Stimulated activated CD4-positive, alpha-beta T cell treated with anti-CD3 and anti-CD28 coated beads, Interleukin-1b, Interleukin-23, amount 100 ng/mL, for 48 hours (primary cell): ENCODE data around the gene KRTAP19-8.

Experiments
- DNase-seq: peaks from one replicate; pipeline ENCODE4 v3.0.0-alpha.2; 2020

KRTAP19-8 gene, protein sequence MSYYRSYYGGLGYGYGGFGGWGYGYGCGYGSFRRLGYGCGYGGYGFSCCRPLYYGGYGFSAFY

GRCh38 chr21:31038376-31038775 lies at the start of gene KRTAP19-8:
Gene KRTAP19-8, minus strand, starts transcription at chr21:31038476. Its CDS starts 33 bp downstream, at chr21:31038443.
- no peak for DNase-seq

GRCh38 chr21:31087639-31088473 lies 49.6 kb upstream of the KRTAP19-8 start:
- DNase-seq, result no peak

DNA sequence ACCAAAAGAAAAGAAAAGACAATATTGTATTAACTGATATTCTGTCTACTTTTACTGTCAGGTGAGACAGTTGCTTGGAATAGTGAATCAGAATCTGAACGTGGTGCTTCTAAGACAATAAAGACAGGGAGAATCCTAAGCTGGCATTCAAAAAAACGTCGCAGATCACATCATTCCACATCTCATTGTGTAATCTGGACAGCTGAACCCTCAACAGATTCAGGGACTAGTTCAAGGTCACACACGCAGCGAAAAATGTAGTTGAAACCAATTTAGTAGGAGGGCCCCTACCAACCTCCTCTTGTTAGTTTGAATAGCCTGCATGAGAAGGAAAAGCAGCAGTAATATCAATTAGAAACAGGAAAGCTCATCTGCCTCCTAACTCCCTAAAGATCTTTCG lies 46.4 kb upstream of the KRTAP19-8 start:
- DNase-seq, result no peak

DNA sequence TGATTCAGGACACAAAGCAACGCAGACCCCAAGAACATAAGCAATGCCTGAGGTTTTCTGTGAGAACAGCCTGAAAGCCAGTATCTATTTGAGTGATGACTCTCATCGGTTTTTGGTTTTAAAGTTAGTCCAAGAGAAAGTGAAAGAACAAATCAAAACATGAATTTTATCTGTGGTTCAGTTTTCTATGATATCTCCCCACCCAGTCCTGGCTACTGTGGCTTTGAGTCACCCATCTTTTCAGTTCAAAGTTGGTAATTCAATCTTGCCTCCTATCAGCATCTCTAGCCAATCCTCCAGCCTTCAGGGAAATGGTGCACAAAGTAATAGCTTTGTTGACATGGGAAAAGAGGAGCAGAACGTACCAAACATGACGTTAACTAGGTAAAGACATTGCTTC lies 40.5 kb upstream of the KRTAP19-8 start:
- DNase-seq, result no peak

DNA sequence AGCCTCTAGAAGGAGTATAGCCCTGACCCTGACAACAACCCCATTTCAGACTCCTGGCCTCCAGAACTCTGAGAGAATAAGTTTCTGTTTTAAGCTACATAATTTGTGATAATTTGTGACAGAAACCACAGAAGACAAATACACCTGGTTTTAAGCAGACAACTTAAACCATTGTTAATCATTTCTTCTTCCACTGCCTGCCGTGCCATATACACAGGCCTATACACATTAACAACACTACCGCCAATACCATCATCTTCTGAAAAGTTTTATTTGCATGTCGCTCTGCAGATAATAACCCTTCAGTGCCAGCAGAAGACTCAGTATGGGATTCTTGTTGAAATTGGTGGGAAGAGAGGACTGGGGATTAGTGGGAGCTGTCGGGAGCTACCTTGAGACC lies 39.9 kb upstream of the KRTAP19-8 start:
- no peak for DNase-seq

- no peak for DNase-seq
Measured at GRCh38 chr21:31075848-31076247, 37.6 kb upstream of the KRTAP19-8 start.

- no peak for DNase-seq
Measured at GRCh38 chr21:31072533-31072932, 34.3 kb upstream of the KRTAP19-8 start.

GRCh38 chr21:31064803-31065202 lies 26.5 kb upstream of the KRTAP19-8 start:
- no peak for DNase-seq

GRCh38 chr21:31052489-31053142 lies 14.3 kb upstream of the KRTAP19-8 start:
- no peak for DNase-seq

DNA sequence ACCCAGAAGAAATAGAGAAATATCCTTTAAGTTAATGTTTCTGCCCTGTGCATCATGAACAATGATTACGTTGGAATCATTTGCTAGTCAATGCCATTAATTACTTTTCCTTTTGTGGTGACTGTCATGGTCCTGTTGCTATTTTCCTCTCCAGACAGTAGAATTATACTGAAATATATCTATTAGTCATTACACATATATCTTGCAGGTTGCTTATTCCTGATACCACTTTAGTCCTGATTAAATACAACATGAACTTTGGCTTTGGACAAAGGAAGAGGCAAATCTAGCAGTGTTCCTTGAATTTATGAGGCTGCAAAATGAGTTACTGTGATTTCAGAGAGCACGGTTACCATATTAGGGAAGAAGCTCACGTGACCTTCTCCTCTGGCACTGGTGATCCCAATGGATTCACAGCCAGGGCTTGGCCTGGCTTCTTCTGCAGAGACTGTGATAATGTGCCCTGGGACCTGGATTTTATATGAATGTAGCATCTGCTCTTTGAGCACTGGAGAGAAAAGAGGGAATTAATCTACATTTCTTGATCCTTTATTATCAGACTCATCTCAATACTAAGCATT lies 12.4 kb upstream of the KRTAP19-8 start:
- DNase-seq, result no peak

- DNase-seq, result no peak
Measured at GRCh38 chr21:31045841-31046240, 7.6 kb upstream of the KRTAP19-8 start.

GRCh38 chr21:31043471-31043870 lies 5.2 kb upstream of the KRTAP19-8 start:
- DNase-seq, result no peak

DNA sequence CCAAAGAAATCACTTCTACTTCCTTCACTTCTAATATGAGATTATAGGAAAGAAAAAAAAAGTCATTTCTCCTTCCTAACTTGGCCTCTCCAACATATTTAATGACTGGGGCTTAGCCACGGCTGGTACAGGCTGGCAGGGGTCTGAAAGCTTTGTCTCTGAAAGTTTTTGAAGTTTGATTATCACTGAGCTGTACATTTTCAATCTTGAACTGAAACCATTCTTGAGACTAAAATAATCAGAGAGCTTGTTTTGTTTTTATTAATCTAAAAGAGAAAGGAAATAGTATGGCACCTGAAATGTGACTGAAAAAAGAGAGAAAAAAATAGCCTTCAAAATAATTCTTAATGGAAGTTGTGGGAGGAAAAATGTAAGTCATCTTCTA lies 3.8 kb upstream of the KRTAP19-8 start:
- DNase-seq, result no peak

- DNase-seq, result no peak
Measured at GRCh38 chr21:31041295-31042079, 3.2 kb upstream of the KRTAP19-8 start.

- DNase-seq, result no peak
Measured at GRCh38 chr21:31034378-31034777, 3.9 kb downstream of the KRTAP19-8 start.

DNA sequence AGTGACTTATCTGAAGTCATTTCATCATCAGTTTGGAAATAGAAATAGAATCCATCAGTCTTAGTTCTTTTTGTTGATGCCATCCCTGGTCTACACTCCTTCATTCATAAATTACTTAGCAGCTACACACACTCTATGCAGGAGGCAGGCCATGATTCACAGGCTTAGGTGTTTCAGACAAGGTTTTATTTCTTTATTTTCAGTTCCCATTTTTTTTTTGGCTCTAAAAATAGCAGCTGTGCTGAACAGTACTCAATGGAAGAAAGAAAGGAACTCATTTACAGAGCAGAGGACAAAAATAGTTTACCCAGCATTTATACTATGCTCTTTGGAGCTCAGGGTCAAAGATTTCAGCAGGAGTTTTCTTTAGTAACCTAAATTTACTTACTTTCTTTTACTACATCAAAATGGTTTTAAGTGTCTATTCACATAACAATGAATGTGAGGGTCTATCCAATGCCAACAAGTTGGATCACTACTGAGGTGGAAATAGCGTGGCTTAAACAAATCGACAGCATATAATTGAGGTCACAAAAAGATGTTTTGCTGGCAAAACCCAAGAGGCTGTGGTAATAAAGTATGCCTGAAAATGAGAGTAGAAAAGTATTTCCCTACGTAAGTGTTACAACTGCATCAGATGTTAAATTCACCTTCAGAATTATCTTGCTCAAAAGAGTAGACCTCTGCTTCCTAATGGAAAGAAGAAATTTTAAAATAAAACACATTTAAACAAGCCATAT lies 7.7 kb downstream of the KRTAP19-8 start:
- DNase-seq, result no peak

DNA sequence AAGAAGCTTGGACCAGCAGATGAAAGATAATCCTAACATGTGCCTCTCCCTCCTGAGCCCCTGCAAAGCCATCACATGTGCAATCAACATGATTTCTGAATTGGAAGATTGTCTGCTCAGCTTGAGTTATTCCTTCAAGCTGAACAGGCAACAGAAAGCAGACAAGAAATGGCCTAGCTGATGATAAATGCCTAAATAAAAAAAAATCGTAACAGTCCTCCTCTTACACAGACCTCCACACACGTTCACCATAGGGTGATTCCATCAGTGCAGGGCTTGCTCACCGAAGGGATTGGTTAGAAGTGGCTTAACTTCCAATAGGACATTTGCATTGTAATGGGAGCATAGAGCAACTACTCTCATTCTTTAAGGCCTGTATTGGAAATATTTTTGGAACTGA lies 14.6 kb downstream of the KRTAP19-8 start:
- no peak for DNase-seq

DNA sequence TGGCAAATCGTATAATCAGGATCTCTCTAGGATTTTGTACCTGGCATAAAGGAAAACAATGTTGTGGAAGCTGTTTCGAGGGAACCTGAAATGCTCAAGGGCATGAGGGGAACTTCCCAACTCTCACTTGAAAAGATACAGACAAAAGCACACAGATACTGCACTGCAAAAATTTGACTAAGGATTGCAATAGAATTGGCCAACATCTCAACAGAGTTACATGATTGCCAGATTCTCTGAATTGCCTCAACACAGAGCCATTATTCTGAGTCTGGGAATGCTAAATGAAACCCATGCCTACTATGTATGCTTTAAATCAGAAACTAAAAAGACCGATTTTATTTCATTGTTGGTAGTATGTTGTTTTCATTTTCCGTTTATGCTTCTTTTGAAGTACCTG lies 16.0 kb downstream of the KRTAP19-8 start:
- no peak for DNase-seq

DNA sequence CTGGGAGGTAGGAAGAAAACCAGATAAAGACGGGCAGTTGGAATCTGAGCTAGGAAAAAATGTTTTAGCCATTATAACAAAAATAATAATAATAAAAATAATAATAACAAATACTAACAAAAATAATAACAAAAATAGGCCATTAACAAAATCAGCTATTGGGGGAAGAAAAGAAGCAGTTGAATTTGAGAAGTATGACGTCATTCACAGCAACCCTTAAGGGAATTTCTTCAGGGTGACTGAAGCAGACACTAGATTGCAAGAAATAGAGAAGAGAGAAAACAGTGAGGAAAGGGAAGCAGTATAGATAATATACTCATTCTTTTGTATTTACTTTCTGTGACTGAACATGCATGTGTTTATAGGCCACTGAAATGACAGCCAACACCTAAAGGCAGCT lies 20.0 kb downstream of the KRTAP19-8 start:
- DNase-seq, result no peak

DNA sequence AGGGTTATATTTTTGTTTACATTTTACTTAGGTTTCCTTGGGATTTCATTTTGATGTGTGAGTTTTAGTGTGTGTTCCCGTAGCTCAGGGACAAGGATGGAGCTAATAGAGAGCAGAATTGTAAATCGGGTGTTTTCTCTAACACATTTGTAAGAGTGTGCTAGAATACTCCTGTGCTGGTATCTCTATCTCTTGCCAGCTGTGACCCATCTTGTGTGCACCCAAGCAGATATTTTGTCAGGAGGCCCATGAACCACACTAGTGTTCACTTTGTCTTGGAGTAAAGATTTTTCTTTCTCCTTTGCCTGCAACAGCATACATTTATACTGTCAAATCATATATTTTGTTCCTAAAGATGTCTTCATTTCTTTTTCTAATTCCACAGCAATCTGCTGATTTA lies 23.4 kb downstream of the KRTAP19-8 start:
- no peak for DNase-seq

DNA sequence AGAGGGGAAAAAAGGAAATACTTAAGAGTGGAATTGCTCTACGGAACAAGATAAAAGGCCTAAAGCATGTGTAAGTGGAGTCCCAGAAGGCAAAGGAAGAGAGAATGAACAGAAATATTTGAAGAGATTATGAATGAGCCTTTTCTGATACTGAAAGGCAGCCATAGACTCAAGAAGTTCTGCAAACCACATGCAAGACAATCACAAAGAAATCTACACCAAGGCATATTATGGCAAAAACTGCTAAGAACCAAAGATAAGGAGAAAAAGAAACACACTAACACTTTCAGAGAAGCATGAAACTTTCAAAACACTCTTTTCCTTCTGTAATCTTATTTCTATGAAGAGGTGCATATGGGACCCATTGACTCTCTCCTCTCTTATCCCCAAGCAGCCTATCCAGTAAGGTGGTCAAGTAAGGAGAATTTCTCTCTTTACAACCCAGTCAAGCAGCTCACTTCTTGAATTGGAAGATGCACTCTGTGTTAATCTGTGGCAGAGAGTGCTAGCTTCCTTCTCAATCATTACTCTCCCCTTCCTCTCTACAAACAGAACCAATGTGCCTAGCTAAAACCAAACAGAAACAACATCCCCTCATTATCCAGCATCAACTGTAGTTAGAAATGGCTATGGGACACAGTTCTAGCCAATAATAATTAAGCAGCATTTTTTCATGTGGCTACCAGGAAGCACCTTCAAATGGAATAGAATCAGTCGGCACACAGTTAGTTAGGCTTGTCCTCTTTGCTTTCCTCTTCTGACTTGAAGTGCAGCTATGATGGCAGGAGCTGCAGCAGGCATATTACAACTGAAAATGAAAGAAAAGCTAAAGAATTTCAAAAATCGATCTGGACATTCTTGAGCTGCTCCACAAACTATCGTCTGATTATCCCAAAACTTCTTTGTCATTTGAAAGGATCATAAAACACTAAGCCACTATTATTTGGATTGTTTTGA lies 25.9 kb downstream of the KRTAP19-8 start:
- DNase-seq, result no peak
